ENCODE data around the gene SELENOI.

The SELENOI gene

GRCh38 chr2:26422947-26423629, 77.1 kb downstream of the SELENOI start:
- TF ChIP-seq, protein P1, sequence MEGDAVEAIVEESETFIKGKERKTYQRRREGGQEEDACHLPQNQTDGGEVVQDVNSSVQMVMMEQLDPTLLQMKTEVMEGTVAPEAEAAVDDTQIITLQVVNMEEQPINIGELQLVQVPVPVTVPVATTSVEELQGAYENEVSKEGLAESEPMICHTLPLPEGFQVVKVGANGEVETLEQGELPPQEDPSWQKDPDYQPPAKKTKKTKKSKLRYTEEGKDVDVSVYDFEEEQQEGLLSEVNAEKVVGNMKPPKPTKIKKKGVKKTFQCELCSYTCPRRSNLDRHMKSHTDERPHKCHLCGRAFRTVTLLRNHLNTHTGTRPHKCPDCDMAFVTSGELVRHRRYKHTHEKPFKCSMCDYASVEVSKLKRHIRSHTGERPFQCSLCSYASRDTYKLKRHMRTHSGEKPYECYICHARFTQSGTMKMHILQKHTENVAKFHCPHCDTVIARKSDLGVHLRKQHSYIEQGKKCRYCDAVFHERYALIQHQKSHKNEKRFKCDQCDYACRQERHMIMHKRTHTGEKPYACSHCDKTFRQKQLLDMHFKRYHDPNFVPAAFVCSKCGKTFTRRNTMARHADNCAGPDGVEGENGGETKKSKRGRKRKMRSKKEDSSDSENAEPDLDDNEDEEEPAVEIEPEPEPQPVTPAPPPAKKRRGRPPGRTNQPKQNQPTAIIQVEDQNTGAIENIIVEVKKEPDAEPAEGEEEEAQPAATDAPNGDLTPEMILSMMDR (IDR thresholded peaks at IDR 0.05; ENCODE audit: low read depth, low read length) = no peak
- DNase-seq (ENCODE audit: low read depth in 2 of 2) = no peak
- H3K4me3 ChIP-seq (replicated peaks in 1 of 2; ENCODE audit: low read depth in 2 of 2, low read length in 2 of 2) = no peak overlapping the region

DNA sequence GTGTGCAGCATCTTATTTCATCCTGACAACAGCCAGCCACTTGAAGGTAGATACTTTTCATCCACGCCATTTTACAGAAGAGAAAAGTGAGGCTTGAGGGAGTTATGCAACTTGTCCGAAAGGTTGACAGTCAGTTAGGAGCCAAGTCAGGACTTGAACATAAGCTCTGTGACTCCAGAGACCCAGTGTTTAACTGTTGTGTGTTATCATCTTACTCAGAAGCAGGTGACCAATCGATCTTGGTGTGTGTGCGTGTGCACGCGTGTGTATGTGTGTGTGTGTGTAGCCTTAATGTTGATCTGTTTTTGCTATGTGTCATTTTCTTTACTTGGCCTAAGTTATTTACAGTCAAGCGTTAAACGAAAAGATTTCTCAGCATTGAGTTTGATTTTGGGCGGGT, 77.8 kb downstream of the SELENOI start:
- no peak for DNase-seq (ENCODE audit: low read depth in 2 of 2)
- TF ChIP-seq, protein P1 (IDR thresholded peaks at IDR 0.05; ENCODE audit: low read depth, low read length) = no peak
- H3K4me3 ChIP-seq (replicated peaks in 1 of 2; ENCODE audit: low read depth in 2 of 2, low read length in 2 of 2) = no peak overlapping the region

DNA sequence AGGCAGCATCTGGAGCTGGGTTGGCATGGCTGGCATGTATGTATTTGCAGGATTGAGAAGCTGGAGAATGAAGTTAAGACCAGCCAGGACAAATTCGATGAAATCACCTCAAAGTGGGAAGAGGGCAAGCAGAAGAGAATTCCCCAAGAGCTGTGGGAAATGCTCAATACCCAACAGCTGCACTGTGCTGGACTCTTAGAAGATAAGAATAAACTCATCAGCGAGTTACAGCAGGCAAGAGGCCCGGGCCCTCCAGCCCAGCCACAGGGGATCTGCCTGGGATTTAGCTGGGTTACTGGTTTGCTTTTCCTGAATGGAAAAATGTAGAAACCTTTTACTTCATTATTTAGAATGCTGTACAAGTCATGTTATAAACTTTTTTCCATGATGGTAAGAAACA, 78.3 kb downstream of the SELENOI start:
- TF ChIP-seq, protein P1 (IDR thresholded peaks at IDR 0.05; ENCODE audit: low read depth, low read length) = no peak
- no peak for DNase-seq (ENCODE audit: low read depth in 2 of 2)
- no peak overlapping the region for H3K4me3 ChIP-seq (replicated peaks in 1 of 2; ENCODE audit: low read depth in 2 of 2, low read length in 2 of 2)

- no peak overlapping the region for H3K4me3 ChIP-seq (replicated peaks in 1 of 2; ENCODE audit: low read depth in 2 of 2, low read length in 2 of 2)
- DNase-seq (ENCODE audit: low read depth in 2 of 2) = no peak
- TF ChIP-seq, protein P1 (IDR thresholded peaks at IDR 0.05; ENCODE audit: low read depth, low read length) = no peak
These were observed 82.9 kb downstream of the SELENOI start for GRCh38 chr2:26428846-26429245.

- TF ChIP-seq, protein P1 (IDR thresholded peaks at IDR 0.05; ENCODE audit: low read depth, low read length) = no peak
- DNase-seq (ENCODE audit: low read depth in 2 of 2) = peak in 1 of 2 donors; percentile 4
- H3K4me3 ChIP-seq (replicated peaks in 1 of 2; ENCODE audit: low read depth in 2 of 2, low read length in 2 of 2) = no peak overlapping the region
These were observed 84.0 kb downstream of the SELENOI start for GRCh38 chr2:26429779-26430578.

DNA sequence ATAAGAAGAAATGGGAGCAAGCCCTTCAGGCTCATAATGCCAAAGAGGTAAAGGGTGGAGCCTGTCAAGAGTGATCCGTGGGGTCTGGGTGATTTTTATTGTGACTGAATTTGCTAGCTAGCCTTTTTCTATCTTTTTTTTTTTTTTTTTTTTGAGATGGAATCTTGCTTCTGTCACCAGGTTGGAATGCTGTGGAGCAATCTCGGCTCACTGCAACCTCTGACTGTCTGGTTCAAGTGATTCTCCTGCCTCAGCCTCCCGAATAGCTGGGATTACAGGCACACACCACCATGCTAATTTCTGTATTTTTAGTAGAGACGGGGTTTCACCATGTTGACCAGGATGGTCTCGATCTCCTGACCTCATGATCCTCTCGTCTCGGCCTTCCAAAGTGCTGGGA, 84.9 kb downstream of the SELENOI start:
- DNase-seq (ENCODE audit: low read depth in 2 of 2) = peak; percentile 12 to 48
- TF ChIP-seq, protein P1 (IDR thresholded peaks at IDR 0.05; ENCODE audit: low read depth, low read length) = no peak
- H3K4me3 ChIP-seq (replicated peaks in 1 of 2; ENCODE audit: low read depth in 2 of 2, low read length in 2 of 2) = no peak overlapping the region

Measured in cardiac fibroblast (primary cell).